CD4-positive, alpha-beta memory T cell (primary cell): Measurements from ENCODE around the gene CAAP1. TPM values are rescaled to one million over a fixed set of nuclear protein-coding genes. Genes with fewer than 3 reads are reported as not detected.

Source experiments
- CTCF ChIA-PET: fragments of 350-600 bp; sonication (Branson Sonifier 250); formaldehyde crosslinking; loops from one replicate; lab custom pipeline; 2021; ENCODE audit warnings: inconsistent platforms; ENCODE audit not compliant: partially characterized antibody; lab: Charles Lee
- POLR2A ChIA-PET: fragments of 350-600 bp; sonication (Branson Sonifier 250); formaldehyde crosslinking; loops from one replicate; lab custom pipeline; 2021; ENCODE audit not compliant: partially characterized antibody; lab: Charles Lee
- DNase-seq, 5 donors: peaks; one replicate each; pipeline versions ENCODE4 v3.0.0 to v3.0.0-alpha.2; 2020 to 2022; ENCODE audit warnings: mixed read lengths in 1 of 5
- H3K27ac ChIP-seq: one replicate; pipeline ENCODE4 v1.7.0; 2013; ENCODE audit warnings: low read depth, low read length
- H3K27me3 ChIP-seq: 2 replicates; pipeline ENCODE4 v1.7.0; 2013; ENCODE audit warnings: mild to moderate bottlenecking, low read length, moderate library complexity; ENCODE audit not compliant: insufficient read depth
- H3K36me3 ChIP-seq: 2 replicates; pipeline ENCODE4 v1.7.0; 2013; ENCODE audit warnings: mild to moderate bottlenecking, low read length, moderate library complexity; ENCODE audit not compliant: insufficient read depth
- H3K4me1 ChIP-seq: 2 replicates; pipeline ENCODE4 v1.7.0; 2013; ENCODE audit warnings: mild to moderate bottlenecking, low read length, moderate library complexity; ENCODE audit not compliant: insufficient read depth
- H3K4me3 ChIP-seq, 2 donors: one replicate each; pipeline ENCODE4 v1.7.0; 2013; ENCODE audit warnings: low read length in 2 of 2, mild to moderate bottlenecking in 1 of 2
- H3K9me3 ChIP-seq, 2 donors: one replicate each; pipeline ENCODE4 v1.7.0; 2013; ENCODE audit warnings: low read length in 2 of 2, control low read depth in 1 of 2; ENCODE audit not compliant: control insufficient read depth in 1 of 2
- H3K27ac Mint-ChIP-seq, 7 donors: one replicate each; pipeline ENCODE4 v1.8.0; 2020 to 2021; ENCODE audit warnings: mixed read lengths in 7 of 7, mild to moderate bottlenecking in 6 of 7, inconsistent platforms in 3 of 7, moderate library complexity in 3 of 7
- H3K27me3 Mint-ChIP-seq, 2 donors: one replicate each; pipeline ENCODE4 v1.8.0; 2020 to 2021; ENCODE audit warnings: mixed read lengths in 2 of 2
- H3K36me3 Mint-ChIP-seq, 2 donors: one replicate each; pipeline ENCODE4 v1.8.0; 2020 to 2021; ENCODE audit warnings: mixed read lengths in 2 of 2, inconsistent platforms in 1 of 2, mild to moderate bottlenecking in 1 of 2
- H3K4me1 Mint-ChIP-seq, 4 donors: one replicate each; pipeline ENCODE4 v1.8.0; 2020 to 2021; ENCODE audit warnings: mixed read lengths in 4 of 4, mild to moderate bottlenecking in 1 of 4
- H3K4me3 Mint-ChIP-seq, 8 donors: one replicate each; pipeline ENCODE4 v1.8.0; 2020 to 2021; ENCODE audit warnings: mixed read lengths in 8 of 8, mild to moderate bottlenecking in 7 of 8, moderate library complexity in 6 of 8, inconsistent platforms in 3 of 8
- H3K9me3 Mint-ChIP-seq, 8 donors: one replicate each; pipeline ENCODE4 v1.8.0; 2020 to 2021; ENCODE audit warnings: mixed read lengths in 8 of 8, mild to moderate bottlenecking in 5 of 8, inconsistent platforms in 3 of 8, moderate library complexity in 1 of 8
- intact Hi-C: fragments of 100-400 bp; cut with micrococcal nuclease; formaldehyde crosslinking; loops from one replicate; pipeline ENCODE4 v1.15.1; 2023
- polyA plus RNA-seq, 2 donors: library from polyadenylated mRNA; unstranded; fragments of 300-500 nt; fragmentation: Illumina TruSeq; gene quantifications; one replicate each; pipeline ENCODE4 v1.2.3, GENCODE V29; 2021
- total RNA-seq, 2 experiments: library from RNA; stranded (reverse); gene quantifications; one replicate each; pipeline ENCODE4 v1.2.3, GENCODE V29; 2021

The CAAP1 gene
- total and polyA plus RNA-seq, 4 experiments from 2014 or later, result 18.6 to 25.3 (median 20.8) TPM

- Histone ChIP-seq H3K4me1 (no peaks in the 10 kb centered on the region), H3K4me3 (no peak overlapping the region), H3K27ac (no peak overlapping the region), H3K36me3 (no peaks in the 10 kb centered on the region), H3K27me3 (no peaks in the 10 kb centered on the region), H3K9me3 (no peaks in the 10 kb centered on the region)
- Mint-ChIP-seq H3K9me3 (no peaks in the 10 kb centered on the region), H3K27ac (no peak overlapping the region), H3K27me3 (no peaks in the 10 kb centered on the region), H3K36me3 (no peaks in the 10 kb centered on the region), H3K4me1 (no peaks in the 10 kb centered on the region), H3K4me3 (no peak overlapping the region)
- intact Hi-C loops, result no loop called here
- ChIA-PET POLR2A (no interaction called here), CTCF (no interaction called here)
- no peak for DNase-seq
Observed at GRCh38 chr9:26807161-26807560, 85.4 kb downstream of the CAAP1 start.

- no peak for DNase-seq
- no peak overlapping the region for H3K4me3 ChIP-seq
- H3K27ac ChIP-seq, result no peak overlapping the region
- no peaks in the 10 kb centered on the region for H3K36me3 ChIP-seq
- H3K27me3 Mint-ChIP-seq, result no peaks in the 10 kb centered on the region
- H3K27ac Mint-ChIP-seq, result no peak overlapping the region
- POLR2A ChIA-PET, result no interaction called here
- H3K9me3 ChIP-seq, result no peaks in the 10 kb centered on the region
- H3K9me3 Mint-ChIP-seq, result no peaks in the 10 kb centered on the region
- no peaks in the 10 kb centered on the region for H3K4me1 Mint-ChIP-seq
- H3K4me1 ChIP-seq, result no peaks in the 10 kb centered on the region
- intact Hi-C loops, result no loop called here
- no peaks in the 10 kb centered on the region for H3K27me3 ChIP-seq
- no peaks in the 10 kb centered on the region for H3K36me3 Mint-ChIP-seq
- CTCF ChIA-PET, result no interaction called here
- no peak overlapping the region for H3K4me3 Mint-ChIP-seq
Observed at GRCh38 chr9:26802921-26803320, 89.7 kb downstream of the CAAP1 start.

- no peak overlapping the region for H3K27ac Mint-ChIP-seq
- intact Hi-C loops, result no loop called here
- H3K36me3 Mint-ChIP-seq, result no peaks in the 10 kb centered on the region
- Histone ChIP-seq H3K27me3 (no peaks in the 10 kb centered on the region), H3K4me3 (no peak overlapping the region), H3K9me3 (no peaks in the 10 kb centered on the region), H3K36me3 (no peaks in the 10 kb centered on the region), H3K4me1 (no peaks in the 10 kb centered on the region), H3K27ac (no peak overlapping the region)
- no peaks in the 10 kb centered on the region for H3K4me1 Mint-ChIP-seq
- no peaks in the 10 kb centered on the region for H3K9me3 Mint-ChIP-seq
- no peak overlapping the region for H3K4me3 Mint-ChIP-seq
- DNase-seq, result no peak
- ChIA-PET CTCF (no interaction called here), POLR2A (no interaction called here)
- no peaks in the 10 kb centered on the region for H3K27me3 Mint-ChIP-seq
Observed at GRCh38 chr9:26801772-26802171, 90.8 kb downstream of the CAAP1 start.

- H3K4me1 Mint-ChIP-seq, result no peaks in the 10 kb centered on the region
- Histone ChIP-seq H3K36me3 (no peaks in the 10 kb centered on the region), H3K4me3 (no peak overlapping the region), H3K27ac (no peak overlapping the region), H3K9me3 (no peaks in the 10 kb centered on the region), H3K4me1 (no peaks in the 10 kb centered on the region), H3K27me3 (no peaks in the 10 kb centered on the region)
- intact Hi-C loops, result no loop called here
- no peak for DNase-seq
- H3K36me3 Mint-ChIP-seq, result no peaks in the 10 kb centered on the region
- ChIA-PET CTCF (no interaction called here), POLR2A (interaction anchor here (0.8 kb wide), 1 partner anchor 17 kb away, joined by 3 read pairs; no protein-coding TSS in a partner anchor)
- no peaks in the 10 kb centered on the region for H3K27me3 Mint-ChIP-seq
- no peak overlapping the region for H3K27ac Mint-ChIP-seq
- H3K4me3 Mint-ChIP-seq, result no peak overlapping the region
- no peaks in the 10 kb centered on the region for H3K9me3 Mint-ChIP-seq
Observed at GRCh38 chr9:26800322-26800721, 92.3 kb downstream of the CAAP1 start.

GRCh38 chr9:26791274-26791673, 101.3 kb downstream of the CAAP1 start:
- Histone ChIP-seq H3K27ac (no peak overlapping the region), H3K36me3 (no peaks in the 10 kb centered on the region), H3K4me3 (no peak overlapping the region), H3K27me3 (no peaks in the 10 kb centered on the region), H3K4me1 (no peaks in the 10 kb centered on the region), H3K9me3 (no peaks in the 10 kb centered on the region)
- Mint-ChIP-seq H3K4me3 (no peak overlapping the region), H3K36me3 (no peaks in the 10 kb centered on the region), H3K4me1 (no peaks in the 10 kb centered on the region), H3K27me3 (no peaks in the 10 kb centered on the region), H3K27ac (no peak overlapping the region), H3K9me3 (peaks cover 0 to 6% (median 1%) of the 10 kb centered on the region in 8 donors)
- ChIA-PET POLR2A (no interaction called here), CTCF (no interaction called here)
- DNase-seq, result no peak
- intact Hi-C loops, result no loop called here

Other genes starting within 250 kb of the CAAP1 start
- 10 to 100 TPM; 24.0 to 28.3 TPM for gene PLAA, start 54.4 kb upstream of the CAAP1 start, total RNA-seq
- 10 to 100 TPM; 12.8 to 26.4 TPM for gene PLAA, start 54.4 kb upstream of the CAAP1 start, polyA plus RNA-seq
- 1 to 10 TPM; 8.7 to 9.0 TPM for gene IFT74, start 63.6 kb upstream of the CAAP1 start, total RNA-seq
- gene IFT74, start 63.6 kb upstream of the CAAP1 start, polyA plus RNA-seq, result 10 to 100 TPM in 1 of 2 donors, 1 to 10 TPM in 1; 5.9 to 10.0 TPM
- not detected for gene LRRC19, start 112.9 kb upstream of the CAAP1 start, total RNA-seq
- gene LRRC19, start 112.9 kb upstream of the CAAP1 start, polyA plus RNA-seq, result under 1 TPM in 1 of 2 donors, not detected in 1; 0.05 TPM
- gene TEK, start 216.4 kb upstream of the CAAP1 start, total RNA-seq, result not detected
- not detected for gene TEK, start 216.4 kb upstream of the CAAP1 start, polyA plus RNA-seq